Activated CD8-positive, alpha-beta T cell treated with anti-CD3 and anti-CD28 coated beads for 36 hours (primary cell): Measurements from ENCODE around the gene CDCA8. TPM values are rescaled to one million over a fixed set of nuclear protein-coding genes. Genes with fewer than 3 reads are reported as not detected.
A peak's percentile ranks its signal among the peaks of the same experiment; 100 is the strongest.

Experiments used
- ATAC-seq: fragments of 200-7000 bp; cut with Tn5 transposase; one replicate; pipeline ENCODE4 v1.10.0; 2021; ENCODE audit warnings: mild to moderate bottlenecking, moderate library complexity
- CTCF ChIA-PET: fragments of 350-600 bp; sonication (Branson Sonifier 250); formaldehyde crosslinking; loops from one replicate; lab custom pipeline; 2021; ENCODE audit warnings: antibody characterized with exemption; lab: Charles Lee
- POLR2A ChIA-PET: fragments of 350-600 bp; sonication (Branson Sonifier 250); formaldehyde crosslinking; loops from one replicate; lab custom pipeline; 2021; ENCODE audit warnings: antibody characterized with exemption; lab: Charles Lee
- DNase-seq: peaks from one replicate; pipeline ENCODE4 v3.0.0-alpha.2; 2020
- H3K27ac Mint-ChIP-seq: one replicate; pipeline ENCODE4 v1.8.0; 2021; ENCODE audit warnings: mild to moderate bottlenecking, mixed read lengths
- H3K27me3 Mint-ChIP-seq: one replicate; pipeline ENCODE4 v1.8.0; 2021; ENCODE audit warnings: mixed read lengths
- H3K36me3 Mint-ChIP-seq: one replicate; pipeline ENCODE4 v1.8.0; 2021; ENCODE audit warnings: low read depth, mixed read lengths
- H3K4me1 Mint-ChIP-seq: one replicate; pipeline ENCODE4 v1.8.0; 2021; ENCODE audit warnings: low read depth, mixed read lengths
- H3K4me3 Mint-ChIP-seq: one replicate; pipeline ENCODE4 v1.8.0; 2021; ENCODE audit warnings: mild to moderate bottlenecking, moderate library complexity, mixed read lengths
- H3K9me3 Mint-ChIP-seq: one replicate; pipeline ENCODE4 v1.8.0; 2021; ENCODE audit warnings: mixed read lengths
- intact Hi-C: fragments of 100-400 bp; cut with micrococcal nuclease; formaldehyde crosslinking; loops from one replicate; pipeline ENCODE4 v1.10.0; 2022
- total RNA-seq, 2 experiments: library from RNA; stranded (reverse); gene quantifications; one replicate each; pipeline ENCODE4 v1.2.3, GENCODE V29; 2021
- TF ChIP-seq, protein P1 (sequence below): fragments of 200-600 bp; IDR thresholded peaks from one replicate; pipeline ENCODE4 v1.8.0; 2022; ENCODE audit warnings: antibody characterized with exemption, mild to moderate bottlenecking

CDCA8 gene
- total RNA-seq, 2 experiments from 2014 or later, result 53.7 to 56.0 TPM

DNA sequence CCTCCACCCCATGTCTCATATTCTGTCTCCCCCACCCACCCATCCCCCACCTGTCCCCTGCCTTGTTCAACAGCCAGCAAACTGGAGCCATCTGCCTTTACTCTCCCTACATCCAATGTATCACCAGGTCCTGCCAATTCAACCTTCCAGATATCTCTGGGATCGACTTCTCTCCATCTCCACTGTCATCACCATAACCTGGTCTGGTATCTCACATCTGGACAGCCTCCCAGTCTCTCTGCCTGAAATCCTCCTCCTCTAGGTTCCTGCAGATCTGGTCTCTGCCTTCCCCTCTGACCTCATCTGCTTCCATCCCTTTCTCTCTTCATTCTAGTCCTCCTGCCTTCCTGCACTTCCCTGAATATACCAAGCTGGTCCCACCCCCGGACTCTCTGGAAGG, 22.2 kb upstream of the CDCA8 start:
- Mint-ChIP-seq H3K27ac (no peak overlapping the region), H3K9me3 (no peaks in the 10 kb centered on the region), H3K27me3 (peaks cover 9% of the 10 kb centered on the region), H3K4me3 (no peak overlapping the region), H3K36me3 (no peaks in the 10 kb centered on the region), H3K4me1 (peaks cover 10% of the 10 kb centered on the region)
- ChIA-PET CTCF (interaction anchor here (1.3 to 1.4 kb wide), 2 partner anchors 10 to 12 kb away, joined by 3 read pairs; no protein-coding TSS in a partner anchor), POLR2A (no interaction called here)
- DNase-seq, result no peak
- TF ChIP-seq, protein P1, sequence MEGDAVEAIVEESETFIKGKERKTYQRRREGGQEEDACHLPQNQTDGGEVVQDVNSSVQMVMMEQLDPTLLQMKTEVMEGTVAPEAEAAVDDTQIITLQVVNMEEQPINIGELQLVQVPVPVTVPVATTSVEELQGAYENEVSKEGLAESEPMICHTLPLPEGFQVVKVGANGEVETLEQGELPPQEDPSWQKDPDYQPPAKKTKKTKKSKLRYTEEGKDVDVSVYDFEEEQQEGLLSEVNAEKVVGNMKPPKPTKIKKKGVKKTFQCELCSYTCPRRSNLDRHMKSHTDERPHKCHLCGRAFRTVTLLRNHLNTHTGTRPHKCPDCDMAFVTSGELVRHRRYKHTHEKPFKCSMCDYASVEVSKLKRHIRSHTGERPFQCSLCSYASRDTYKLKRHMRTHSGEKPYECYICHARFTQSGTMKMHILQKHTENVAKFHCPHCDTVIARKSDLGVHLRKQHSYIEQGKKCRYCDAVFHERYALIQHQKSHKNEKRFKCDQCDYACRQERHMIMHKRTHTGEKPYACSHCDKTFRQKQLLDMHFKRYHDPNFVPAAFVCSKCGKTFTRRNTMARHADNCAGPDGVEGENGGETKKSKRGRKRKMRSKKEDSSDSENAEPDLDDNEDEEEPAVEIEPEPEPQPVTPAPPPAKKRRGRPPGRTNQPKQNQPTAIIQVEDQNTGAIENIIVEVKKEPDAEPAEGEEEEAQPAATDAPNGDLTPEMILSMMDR, result no peak
- intact Hi-C loops, result loop anchor here (2.0 kb wide), 1 partner anchor 19 kb away; no protein-coding TSS in a partner anchor
- no peak for ATAC-seq

DNA sequence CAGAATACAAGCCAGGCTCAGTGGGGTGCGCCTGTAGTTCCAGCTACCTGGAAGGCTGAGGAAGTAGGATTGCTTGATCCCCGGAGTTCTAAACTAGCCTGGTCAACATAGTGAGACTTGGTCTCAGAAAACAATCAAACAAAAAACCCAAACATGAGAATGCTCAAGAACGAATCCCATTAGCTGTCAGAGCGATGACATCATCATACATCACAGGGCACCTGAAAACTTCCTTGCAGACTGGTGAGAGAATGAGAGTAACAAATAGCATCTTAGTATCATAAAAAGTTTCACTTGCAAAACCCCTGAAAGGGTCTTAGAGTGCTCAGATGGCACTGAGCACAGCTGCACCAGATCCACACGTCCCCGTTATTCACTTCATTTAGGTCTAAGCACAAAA, 21.1 kb upstream of the CDCA8 start:
- DNase-seq, result no peak
- CTCF ChIA-PET, result interaction anchor here (1.1 to 1.4 kb wide), 4 partner anchors 11 to 96 kb away, joined by 3 to 5 read pairs (median 3); no protein-coding TSS in a partner anchor
- H3K4me3 Mint-ChIP-seq, result no peak overlapping the region
- H3K27me3 Mint-ChIP-seq, result peaks cover 9% of the 10 kb centered on the region
- H3K4me1 Mint-ChIP-seq, result peaks cover 10% of the 10 kb centered on the region
- TF ChIP-seq, protein P1, result no peak
- H3K36me3 Mint-ChIP-seq, result no peaks in the 10 kb centered on the region
- POLR2A ChIA-PET, result no interaction called here
- intact Hi-C loops, result loop anchor here (2.0 kb wide), 1 partner anchor 20 kb away; no protein-coding TSS in a partner anchor
- H3K9me3 Mint-ChIP-seq, result no peaks in the 10 kb centered on the region
- no peak for ATAC-seq
- no peak overlapping the region for H3K27ac Mint-ChIP-seq

DNA sequence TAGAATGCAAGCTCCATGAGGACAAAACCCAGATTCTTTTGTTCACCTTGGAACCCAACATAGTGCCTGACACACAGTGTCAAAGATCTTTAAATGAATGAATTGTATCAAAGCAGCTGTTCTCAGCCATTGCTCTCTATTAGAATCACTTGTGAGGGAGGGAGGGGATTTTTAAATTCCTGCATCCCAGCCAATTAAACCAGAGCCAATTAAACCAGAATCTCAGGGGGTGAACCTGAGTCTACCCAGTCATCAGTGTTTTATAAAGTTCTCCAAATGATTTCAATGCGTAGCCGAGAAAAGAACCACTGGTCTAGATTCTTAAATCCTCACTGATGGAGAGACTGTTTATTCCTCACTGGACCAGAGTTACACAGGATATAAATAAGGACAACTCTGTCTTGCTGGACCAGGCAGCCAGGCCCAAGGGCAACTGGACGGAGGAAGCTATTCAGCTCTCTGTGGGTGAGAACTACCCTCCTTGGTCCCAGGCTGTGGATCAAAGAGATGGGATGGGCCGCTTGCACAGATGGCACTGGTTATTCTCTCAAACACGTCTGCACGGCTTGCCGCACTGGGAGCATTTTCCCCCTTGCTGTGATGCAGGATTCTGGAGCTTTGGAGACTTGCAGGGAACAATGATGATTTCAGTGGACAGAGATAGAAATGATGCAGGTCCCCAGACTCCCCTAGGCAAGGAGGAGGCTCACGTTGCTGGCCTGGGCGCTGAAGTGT, 20.0 kb upstream of the CDCA8 start:
- DNase-seq, result no peak
- H3K27me3 Mint-ChIP-seq, result peaks cover 9% of the 10 kb centered on the region
- H3K9me3 Mint-ChIP-seq, result no peaks in the 10 kb centered on the region
- TF ChIP-seq, protein P1, result no peak
- no peak overlapping the region for H3K27ac Mint-ChIP-seq
- H3K4me3 Mint-ChIP-seq, result no peak overlapping the region
- ChIA-PET CTCF (interaction anchor here (1.4 to 15.0 kb wide), 2 partner anchors 70 to 97 kb away, joined by 3 to 272 read pairs; partner anchors contain the start of gene GNL2), POLR2A (no interaction called here)
- ATAC-seq, result no peak
- peaks cover 10% of the 10 kb centered on the region for H3K4me1 Mint-ChIP-seq
- no peaks in the 10 kb centered on the region for H3K36me3 Mint-ChIP-seq
- intact Hi-C loops, result no loop called here

GRCh38 chr1:37673920-37674319, 18.4 kb upstream of the CDCA8 start:
- Mint-ChIP-seq H3K27me3 (peaks cover 9% of the 10 kb centered on the region), H3K9me3 (no peaks in the 10 kb centered on the region), H3K36me3 (no peaks in the 10 kb centered on the region), H3K4me1 (peaks cover 10% of the 10 kb centered on the region), H3K27ac (peak overlapping the region; percentile 8), H3K4me3 (no peak overlapping the region)
- ChIA-PET CTCF (interaction anchor here (1.1 to 15.0 kb wide), 5 partner anchors 8 to 112 kb away, joined by 3 to 272 read pairs (median 4); partner anchors contain the start of gene GNL2), POLR2A (interaction anchor here (0.9 to 1.5 kb wide), 3 partner anchors 14 to 120 kb away, joined by 3 to 5 read pairs (median 4); partner anchors contain the start of gene SNIP1)
- intact Hi-C loops, result no loop called here
- ATAC-seq (peak; percentile 94), DNase-seq (peak; percentile 79)
- TF ChIP-seq, protein P1, result no peak
